ENCODE results near the gene HES7. TPM values are rescaled to one million over a fixed set of nuclear protein-coding genes. Genes with fewer than 3 reads are reported as not detected.

HES7 gene
- total RNA-seq, 1 experiment from 2014 or later: 0.33 TPM

- Histone ChIP-seq H4K91ac (ENCODE audit: insufficient read length, low read depth, low read length) (no peak overlapping the region), H3K4me2 (ENCODE audit: insufficient read depth, insufficient read length, low read length) (no peak overlapping the region), H3K4me1 (ENCODE audit: insufficient read depth, low read length) (no peaks in the 10 kb centered on the region), H4K20me1 (ENCODE audit: control insufficient read depth, insufficient read depth, insufficient read length) (no peaks in the 10 kb centered on the region), H2BK120ac (ENCODE audit: low read depth, low read length, poor library complexity, severe bottlenecking) (no peak overlapping the region), H2BK20ac (ENCODE audit: low read depth, low read length, poor library complexity, severe bottlenecking) (no peak overlapping the region), H2AFZ (ENCODE audit: low read length) (no peak overlapping the region), H3K27me3 (ENCODE audit: insufficient read depth, low read length) (peaks cover 43% of the 10 kb centered on the region), H3K79me2 (ENCODE audit: insufficient read depth, low read length) (no peaks in the 10 kb centered on the region), H3K14ac (ENCODE audit: insufficient read depth, low read length) (no peak overlapping the region), H3K18ac (ENCODE audit: insufficient read length, low read depth, low read length) (no peak overlapping the region), H4K5ac (ENCODE audit: insufficient read length, low read depth, low read length) (no peak overlapping the region), H3K9me3 (ENCODE audit: control insufficient read depth, low read depth, low read length) (no peaks in the 10 kb centered on the region), H3K79me1 (ENCODE audit: insufficient read depth, low read depth, low read length, poor library complexity, severe bottlenecking) (no peaks in the 10 kb centered on the region), H2AK5ac (ENCODE audit: insufficient read length, low read length) (no peak overlapping the region), H2BK12ac (ENCODE audit: insufficient read length, low read depth, low read length) (no peak overlapping the region), H3K9ac (ENCODE audit: extremely low read depth, insufficient read length, low read length) (no peak overlapping the region), H4K8ac (replicated peaks; ENCODE audit: insufficient read length, low read depth, low read length) (no peak overlapping the region), H2BK15ac (ENCODE audit: low read depth, low read length) (no peak overlapping the region), H3K27ac (ENCODE audit: insufficient read length, low read depth, low read length) (no peak overlapping the region), H3K4ac (ENCODE audit: low read depth, low read length) (no peak overlapping the region), H3K56ac (ENCODE audit: insufficient read length, low read depth, low read length) (no peak overlapping the region), H2BK5ac (ENCODE audit: insufficient read length, low read length) (no peak overlapping the region), H3K23ac (ENCODE audit: insufficient read length, low read depth, low read length) (no peak overlapping the region), H3T11ph (ENCODE audit: low read length) (no peak overlapping the region), H3K23me2 (ENCODE audit: insufficient read length, low read depth, low read length, poor library complexity, severe bottlenecking) (peaks cover 17% of the 10 kb centered on the region)
- no peak for TF ChIP-seq CTCF (conservative IDR thresholded peaks at IDR 0.05)
- WGBS (ENCODE audit: extremely low coverage, insufficient read length, low lambda C conversion rate): no CpG with 5 or more reads among the region's 12 CpGs
- H3K9me3 Mint-ChIP-seq: peaks cover 0 to 3% of the 10 kb centered on the region in 2 experiments; a peak in 3 of 5 replicates
- no peak overlapping the region for H3K27ac Mint-ChIP-seq
- DNase-seq: no peak
- H3K36me3 Mint-ChIP-seq (ENCODE audit: insufficient read depth in 1 of 3, low read depth in 3 of 3): peaks cover 0 to 2% (median 0%) of the 10 kb centered on the region in 3 experiments; a peak in 2 of 7 replicates
- H3K4me3 Mint-ChIP-seq: peak overlapping the region in 1 of 2 experiments; percentile 87; a peak in 1 of 5 replicates
- peaks cover 98% of the 10 kb centered on the region for H3K27me3 Mint-ChIP-seq (ENCODE audit: low read depth)
- peaks cover 33 to 39% of the 10 kb centered on the region in 2 experiments for H3K4me1 Mint-ChIP-seq
Observed at GRCh38 chr17:8071496-8071895, 52.4 kb downstream of the HES7 start.

Small RNA genes lying within 50 kb of the gene (microRNA-seq; reads per million reads assigned to microRNA genes)
- not detected for gene MIR4314 (ENCODE audit: borderline microRNAs expressed)
- not detected for gene MIR6883 (ENCODE audit: borderline microRNAs expressed)

Other genes starting within 250 kb of the HES7 start
- 33.2 and 35.7 TPM in 2 replicates for gene CHD3, start 235.3 kb downstream of the HES7 start, total RNA-seq (2021)
- 1.9 and 2.5 TPM in 2 replicates for gene RNF227, start 207.8 kb downstream of the HES7 start, total RNA-seq (2021)
- 5.7 and 6.4 TPM in 2 replicates for gene KCNAB3, start 194.2 kb downstream of the HES7 start, total RNA-seq (2021)
- gene TRAPPC1, start 192.2 kb downstream of the HES7 start, total RNA-seq (2021): 132 and 160 TPM in 2 replicates
- 25.8 and 30.1 TPM in 2 replicates for gene CNTROB, start 191.9 kb downstream of the HES7 start, total RNA-seq (2021)
- gene GUCY2D, start 121.5 kb downstream of the HES7 start, total RNA-seq (2021): 0.15 and 0.35 TPM in 2 replicates
- gene ALOX15B, start 85.0 kb downstream of the HES7 start, total RNA-seq (2021): 0.11 TPM in 1 of 2 replicates, not detected in the other
- gene ALOX12B, start 36.4 kb downstream of the HES7 start, total RNA-seq (2021): 0.86 and 1.2 TPM in 2 replicates
- 0.13 and 0.42 TPM in 2 replicates for gene ALOXE3, start 5.6 kb downstream of the HES7 start, total RNA-seq (2021)
- 36.5 and 37.2 TPM in 2 replicates for gene PER1, start 28.3 kb upstream of the HES7 start, total RNA-seq (2021)
- gene VAMP2, start 38.8 kb upstream of the HES7 start, total RNA-seq (2021): 22.8 and 22.9 TPM in 2 replicates
- 12.7 and 14.3 TPM in 2 replicates for gene TMEM107, start 52.3 kb upstream of the HES7 start, total RNA-seq (2021)
- 3.1 and 3.4 TPM in 2 replicates for gene BORCS6, start 66.1 kb upstream of the HES7 start, total RNA-seq (2021)
- 160 and 171 TPM in 2 replicates for gene AURKB, start 86.5 kb upstream of the HES7 start, total RNA-seq (2021)
- 36.9 and 37.0 TPM in 2 replicates for gene CTC1, start 124.0 kb upstream of the HES7 start, total RNA-seq (2021)
- 224 and 228 TPM in 2 replicates for gene PFAS, start 125.2 kb upstream of the HES7 start, total RNA-seq (2021)
- 36.9 and 42.5 TPM in 2 replicates for gene RANGRF, start 164.6 kb upstream of the HES7 start, total RNA-seq (2021)
- 3.9 and 4.3 TPM in 2 replicates for gene SLC25A35, start 171.3 kb upstream of the HES7 start, total RNA-seq (2021)
- 0.35 and 0.39 TPM in 2 replicates for gene ARHGEF15, start 186.1 kb upstream of the HES7 start, total RNA-seq (2021)
- gene ODF4, start 215.7 kb upstream of the HES7 start, total RNA-seq (2021): not detected in 2 replicates

All from H9 (cell line).